Measurements from ENCODE around the gene CADM4.
"Not testable (repeated sequence)": the region's sequence is repeated elsewhere in the genome, so short reads cannot be mapped to it uniquely, and the experiment has no call there.

Gene CADM4

DNA sequence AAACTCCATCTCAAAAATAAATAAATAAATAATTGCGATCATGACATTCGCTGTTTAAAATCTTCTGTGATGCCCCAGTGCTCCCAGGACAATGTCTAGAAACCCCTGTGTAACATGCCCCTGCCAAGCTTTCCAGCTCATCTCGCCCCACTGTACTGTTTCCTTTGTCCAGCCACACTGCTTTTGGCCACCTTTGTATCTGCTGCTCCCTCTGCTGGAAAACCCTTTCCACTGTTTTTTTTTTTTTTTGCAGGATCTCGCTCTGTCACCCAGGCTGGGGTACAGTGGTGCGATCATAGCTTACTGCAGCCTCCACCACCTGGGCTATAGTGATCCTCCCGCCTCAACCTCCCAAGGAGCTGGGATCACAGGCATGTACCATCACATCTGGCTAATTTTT lies 22.8 kb upstream of the CADM4 start:
- peak; percentile 45 for DNase-seq

DNA sequence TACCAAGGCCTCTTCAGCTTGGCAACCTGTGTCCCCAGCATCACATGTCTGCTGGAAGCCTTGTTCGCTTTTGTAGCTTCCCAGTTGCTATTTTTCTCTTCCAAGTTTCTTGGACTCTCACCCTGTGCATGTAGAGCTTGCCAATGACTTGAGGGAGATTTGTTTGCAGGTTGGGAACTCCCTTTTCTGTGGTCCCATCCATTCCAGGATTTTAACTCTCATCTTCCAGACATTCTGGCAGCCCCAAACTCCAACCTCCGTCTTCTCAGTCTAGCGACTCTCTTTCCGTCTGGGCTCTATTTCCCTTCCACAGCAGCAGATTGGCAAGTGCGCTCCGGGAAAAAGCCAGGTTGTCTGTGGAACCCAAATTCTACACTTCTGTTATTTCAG lies 21.3 kb upstream of the CADM4 start:
- DNase-seq = no peak

DNA sequence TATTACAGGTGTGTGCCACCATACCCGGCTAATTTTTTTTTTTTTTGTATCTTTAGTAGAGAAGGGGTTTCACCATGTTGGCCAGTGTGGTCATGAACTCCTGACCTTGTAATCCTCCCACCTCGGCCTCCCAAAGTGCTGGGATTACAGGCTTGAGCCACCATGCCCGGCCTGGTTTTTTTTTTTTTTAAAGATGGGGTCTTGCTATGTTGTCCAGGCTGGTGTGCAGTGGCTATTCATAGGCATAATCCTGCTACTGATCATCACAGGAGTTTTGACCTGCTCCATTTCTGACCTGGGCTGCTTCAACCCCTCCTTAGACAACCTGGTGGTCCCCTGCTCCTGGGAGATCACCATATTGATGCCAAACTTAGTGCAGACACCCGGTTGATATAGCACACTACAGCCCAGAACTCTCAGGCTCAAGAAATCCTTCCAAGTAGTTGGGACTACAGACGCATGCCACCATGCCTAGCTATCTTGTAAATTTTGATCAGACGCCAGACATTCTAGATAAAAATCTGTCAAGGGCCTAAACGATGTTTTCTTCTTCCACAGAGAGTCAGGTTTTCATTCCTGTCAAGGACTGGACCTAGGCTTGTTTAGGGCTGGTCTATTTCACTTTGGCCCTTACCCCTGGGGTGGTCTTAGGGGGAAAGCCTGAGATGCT lies 20.8 kb upstream of the CADM4 start:
- DNase-seq = no peak

DNA sequence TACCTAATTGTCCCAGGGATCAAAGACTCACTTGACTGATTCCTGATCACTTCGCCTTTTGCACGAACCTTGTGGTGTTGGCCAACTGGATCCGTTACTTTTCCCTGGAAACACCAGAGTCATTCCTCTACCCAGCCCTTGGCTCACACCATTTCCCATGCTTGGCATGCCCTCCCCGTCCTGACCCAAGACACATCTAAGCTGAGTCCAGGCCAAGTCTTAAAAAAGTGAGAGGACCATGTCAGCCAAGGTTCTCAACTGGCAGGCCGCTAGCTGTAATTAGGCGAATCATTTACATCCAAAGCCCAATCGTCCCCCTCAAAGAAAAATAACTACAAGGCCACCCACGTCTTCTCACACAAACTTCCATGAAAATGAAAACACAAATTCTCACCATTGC lies 18.8 kb upstream of the CADM4 start:
- DNase-seq = no peak

DNA sequence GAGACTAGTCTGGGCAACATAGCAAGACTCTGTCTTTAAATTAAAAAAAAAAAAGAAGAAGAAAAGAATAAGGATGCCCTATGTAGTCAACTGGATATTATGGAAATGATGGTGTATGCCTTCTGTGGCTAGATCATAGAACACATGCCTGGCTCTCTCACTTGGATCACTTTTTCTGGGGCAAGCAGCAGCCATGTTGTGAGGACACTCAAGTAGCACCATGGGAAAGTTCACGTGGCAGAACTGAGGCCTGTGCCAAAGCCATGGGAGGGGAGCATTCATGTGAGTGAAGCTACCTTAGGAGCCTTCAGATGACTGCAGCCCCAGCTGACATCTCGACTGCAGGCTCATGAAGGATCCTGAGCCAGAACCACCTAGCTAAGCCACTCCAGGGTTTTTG lies 18.4 kb upstream of the CADM4 start:
- DNase-seq = no peak

DNA sequence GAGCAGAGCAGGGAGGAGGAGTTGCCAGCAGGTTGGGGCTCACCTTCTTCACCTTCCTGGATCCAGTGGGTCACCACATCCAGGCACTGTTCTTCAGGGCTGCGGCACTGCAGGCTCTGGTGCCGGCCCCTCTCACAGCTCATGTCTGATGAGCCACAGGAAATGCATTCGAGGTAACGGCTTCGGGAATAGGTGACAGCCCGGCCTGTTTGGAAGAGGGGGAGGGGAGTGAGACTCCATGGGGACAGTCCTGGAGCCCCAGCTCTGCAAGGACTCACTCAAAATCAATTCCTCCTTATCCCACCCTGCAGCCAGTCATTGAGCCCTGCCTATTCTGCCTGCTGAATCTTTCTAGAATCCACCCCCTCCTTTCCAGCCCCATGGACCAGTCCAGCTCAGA lies 16.8 kb upstream of the CADM4 start:
- DNase-seq = no peak

DNA sequence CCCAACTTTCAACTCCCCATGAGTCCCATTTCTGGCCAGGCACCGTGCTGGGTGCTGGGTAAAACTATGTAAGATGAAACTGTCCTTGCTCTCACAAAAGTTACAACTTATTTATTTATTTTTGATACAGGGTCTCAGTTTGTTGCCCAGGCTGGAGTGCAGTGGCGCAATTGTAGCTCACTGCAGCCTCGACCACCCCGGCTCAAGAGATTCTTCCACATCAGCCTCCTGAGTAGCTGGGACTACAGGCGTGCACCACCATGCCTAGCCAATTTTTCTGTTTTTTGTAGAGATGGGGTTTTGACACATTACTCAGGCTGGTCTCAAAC lies 12.9 kb upstream of the CADM4 start:
- no peak for DNase-seq

DNA sequence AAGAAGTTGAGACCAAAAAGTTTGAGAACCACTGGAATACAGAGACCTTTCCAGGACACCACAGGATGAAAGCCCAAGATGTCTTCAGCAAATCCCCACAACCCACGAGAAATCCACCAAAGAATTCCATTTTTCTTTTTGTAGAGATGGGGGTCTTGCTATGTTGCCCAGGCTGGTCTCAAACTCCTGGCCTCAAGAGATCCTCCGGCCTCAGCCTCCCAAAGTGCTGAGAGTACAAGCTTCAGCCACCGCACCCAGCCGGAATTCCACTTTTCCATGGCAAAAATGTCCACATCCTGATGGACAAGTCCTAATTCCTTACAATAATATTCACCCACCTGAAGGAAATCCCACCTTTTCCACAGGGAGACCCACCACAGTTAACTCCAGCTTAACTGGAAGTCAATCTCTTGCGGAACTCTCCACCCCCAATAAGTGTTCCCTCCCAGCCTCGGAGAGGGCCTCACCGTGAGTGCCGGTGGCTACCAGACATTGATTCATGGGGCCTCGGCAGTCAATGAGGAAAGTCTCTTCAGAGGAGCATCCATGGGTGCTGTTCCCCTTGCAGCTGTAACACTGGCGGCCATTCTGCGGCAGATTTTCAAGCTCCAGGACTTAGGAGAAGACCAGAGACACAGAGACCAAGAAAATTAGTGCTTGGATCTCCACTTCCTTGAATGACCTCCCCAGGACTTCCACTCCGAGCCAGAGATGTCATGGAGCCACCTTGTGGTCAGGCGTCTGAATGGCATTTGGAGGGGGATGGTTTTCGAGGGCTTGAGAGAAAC lies 12.3 kb upstream of the CADM4 start:
- DNase-seq = peak; percentile 78

DNA sequence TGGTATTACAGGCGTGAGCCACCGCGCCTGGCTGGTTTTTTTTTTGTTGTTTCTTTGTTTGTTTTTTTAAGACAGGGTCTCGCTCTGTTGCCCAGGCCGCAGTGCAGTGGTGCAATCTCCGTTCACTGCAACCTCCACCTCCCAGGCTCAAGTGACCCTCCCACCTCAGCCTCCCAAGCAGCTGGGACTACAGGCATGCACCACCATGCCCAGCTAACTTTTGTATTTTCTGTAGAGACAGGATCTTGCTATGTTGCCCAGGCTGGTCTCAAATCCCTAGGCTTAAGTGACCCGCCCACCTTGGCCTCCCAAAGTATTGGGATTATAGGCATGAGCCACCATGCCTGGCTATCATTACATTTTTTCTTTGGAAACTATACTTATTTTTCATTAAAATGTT lies 10.6 kb upstream of the CADM4 start:
- DNase-seq = not testable (repeated sequence)

DNA sequence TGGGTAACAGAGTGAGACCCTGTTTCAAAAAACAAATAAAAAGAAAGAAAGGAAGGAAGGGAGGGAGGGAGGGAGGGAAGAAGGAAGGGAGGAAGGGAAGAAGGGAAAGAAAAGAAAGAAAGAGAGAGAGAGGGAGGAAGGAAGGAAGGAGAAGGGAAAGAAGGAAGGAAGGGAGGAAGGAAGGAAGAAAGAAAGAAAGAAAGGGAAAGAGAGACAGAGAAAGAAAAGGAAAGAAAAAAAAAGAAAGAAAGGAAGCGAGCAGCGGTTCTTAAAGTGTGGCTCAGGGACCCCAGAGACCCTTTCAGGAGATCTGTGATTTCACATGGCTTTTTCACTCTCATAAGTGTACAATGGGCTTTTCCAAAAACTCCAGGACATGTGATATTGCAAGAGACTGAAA lies 9.9 kb upstream of the CADM4 start:
- DNase-seq = no peak

DNA sequence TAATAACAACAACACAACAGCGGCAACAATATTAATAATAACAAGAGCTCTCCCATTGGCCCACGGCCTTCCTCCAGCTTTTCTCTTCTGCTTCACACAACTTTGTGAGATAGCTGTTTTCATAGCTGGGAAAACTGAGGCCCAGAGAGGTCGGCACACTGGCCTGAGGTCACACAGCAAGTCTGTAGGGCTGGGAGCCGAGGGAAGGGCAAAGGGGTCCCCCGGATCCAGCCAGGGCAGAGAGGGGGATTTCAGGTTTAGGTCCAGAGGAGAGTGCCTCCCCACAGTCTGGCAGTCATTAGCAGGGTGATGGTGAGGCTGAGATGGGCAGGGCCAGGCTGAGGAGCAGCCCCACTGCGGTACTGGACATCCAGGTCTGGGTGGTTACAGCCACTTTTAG lies 9.0 kb upstream of the CADM4 start:
- no peak for DNase-seq

DNA sequence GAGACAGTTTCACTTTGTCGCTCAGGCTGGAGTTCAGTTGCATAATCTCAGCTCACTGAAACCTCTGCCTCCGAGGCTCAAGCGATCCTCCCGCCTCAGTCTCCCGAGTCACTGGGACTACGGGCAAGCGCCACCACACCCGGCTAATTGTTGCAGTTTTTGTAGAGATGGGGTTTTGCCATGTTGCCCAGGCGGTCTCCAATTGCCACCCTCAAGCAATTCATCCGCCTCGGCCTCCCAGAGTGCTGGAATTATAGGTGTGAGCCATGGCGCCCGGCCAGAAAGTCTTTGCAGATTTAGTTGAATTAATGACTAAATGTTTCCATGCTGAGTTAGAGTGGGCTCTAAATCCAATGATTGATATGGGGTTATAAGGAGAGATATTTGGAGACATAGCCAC lies 4.5 kb upstream of the CADM4 start:
- DNase-seq = peak; percentile 79

DNA sequence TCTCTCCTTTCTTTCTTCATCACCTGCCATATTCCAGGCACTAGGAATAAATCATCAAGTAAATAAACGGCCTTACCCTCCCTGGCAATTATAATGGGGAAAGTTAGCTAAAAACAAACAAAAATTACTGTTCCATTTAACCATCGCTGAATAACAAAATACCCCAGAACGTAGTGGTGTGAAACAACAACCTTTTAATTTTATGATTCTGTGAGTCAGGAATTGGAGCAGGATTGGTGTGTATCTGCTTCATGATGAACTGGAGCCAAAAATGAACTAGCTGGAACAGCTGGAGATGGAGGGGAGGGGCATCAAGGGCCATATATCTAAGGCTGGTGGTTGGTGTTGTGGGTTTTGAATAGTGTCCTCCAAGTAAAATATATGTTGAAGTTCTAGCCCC lies 3.7 kb upstream of the CADM4 start:
- DNase-seq = peak; percentile 74

DNA sequence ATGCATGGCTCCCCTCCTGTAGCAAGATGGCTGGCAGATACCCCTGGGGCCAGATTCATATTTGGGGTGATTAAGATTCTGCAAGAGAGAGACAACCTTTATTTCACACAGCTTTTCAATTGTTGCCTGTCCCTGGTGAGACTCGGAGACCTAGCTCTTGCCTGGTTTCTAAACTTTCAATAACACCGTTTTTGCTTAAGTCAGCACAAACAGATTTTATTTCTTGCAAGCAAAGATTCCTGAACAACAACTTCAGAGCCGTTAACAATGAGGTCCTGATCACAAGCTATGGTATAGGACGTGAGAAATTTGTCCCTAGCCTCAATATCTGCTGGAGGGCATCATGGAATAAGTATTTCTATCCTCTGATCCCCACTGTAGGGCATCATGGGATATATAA lies 2.9 kb upstream of the CADM4 start:
- no peak for DNase-seq

DNA sequence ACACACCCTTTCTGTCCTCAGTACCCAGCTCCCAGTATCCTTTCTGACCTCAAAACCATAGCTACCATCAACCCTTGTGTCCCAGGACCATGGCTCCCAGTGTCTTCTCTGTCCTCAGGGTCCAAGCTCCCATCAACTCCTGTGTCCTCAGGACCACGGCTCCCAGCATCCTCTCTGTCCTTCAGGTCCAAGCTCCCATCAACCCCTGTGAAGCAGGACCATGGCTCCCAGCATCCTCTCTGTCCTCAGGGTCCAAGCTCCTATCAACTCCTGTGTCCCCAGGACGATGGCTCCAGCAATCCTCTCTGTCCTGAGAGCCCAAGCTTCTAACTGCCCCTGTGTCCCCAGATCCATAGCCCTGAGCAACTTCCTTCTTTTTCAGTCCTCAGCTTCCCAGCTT lies 1.7 kb upstream of the CADM4 start:
- no peak for DNase-seq

DNA sequence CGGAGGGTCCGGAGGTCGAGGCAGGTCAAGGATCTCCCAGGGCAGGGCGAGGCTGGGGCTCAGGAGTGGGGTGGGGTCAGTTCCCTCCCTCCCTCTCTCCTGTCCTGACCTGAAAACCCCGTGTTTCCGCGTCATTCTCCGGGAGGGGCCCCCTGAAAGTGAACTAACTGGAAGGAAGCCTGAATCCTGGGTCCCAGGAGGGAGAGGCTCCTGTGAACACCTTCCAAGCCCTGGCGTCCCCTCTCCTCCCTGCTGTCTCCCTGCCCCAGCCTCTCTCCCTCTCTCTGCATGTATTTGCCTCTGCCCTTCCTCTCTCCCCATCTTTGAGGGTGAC lies 741 bp upstream of the CADM4 start:
- DNase-seq = peak; percentile 31

DNA sequence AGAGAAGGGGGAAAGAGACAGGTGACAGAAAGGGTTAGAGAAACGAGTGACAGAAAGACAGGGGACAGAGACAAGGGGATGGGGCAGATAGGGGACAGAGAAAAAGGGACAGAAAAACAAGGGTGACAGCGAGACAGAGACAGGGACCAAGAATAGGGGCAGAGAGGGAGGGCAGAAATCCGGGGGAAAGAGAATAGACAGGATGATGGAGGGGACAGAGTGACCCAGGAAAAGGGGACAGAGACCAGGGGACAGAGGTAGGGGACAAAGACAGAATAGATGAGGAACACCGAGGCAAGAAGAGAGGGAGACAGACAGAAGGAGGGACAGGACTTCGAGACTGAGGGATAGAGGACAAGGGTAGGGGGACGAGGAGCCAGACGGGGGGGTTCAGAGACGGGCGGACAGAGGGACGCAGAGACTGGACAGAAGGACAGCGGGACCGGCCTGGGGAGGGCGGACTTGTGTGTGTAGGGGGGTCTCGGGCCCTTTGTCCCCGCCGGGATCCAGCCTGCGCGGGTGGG lies 593 bp downstream of the CADM4 start:
- DNase-seq = no peak

DNA sequence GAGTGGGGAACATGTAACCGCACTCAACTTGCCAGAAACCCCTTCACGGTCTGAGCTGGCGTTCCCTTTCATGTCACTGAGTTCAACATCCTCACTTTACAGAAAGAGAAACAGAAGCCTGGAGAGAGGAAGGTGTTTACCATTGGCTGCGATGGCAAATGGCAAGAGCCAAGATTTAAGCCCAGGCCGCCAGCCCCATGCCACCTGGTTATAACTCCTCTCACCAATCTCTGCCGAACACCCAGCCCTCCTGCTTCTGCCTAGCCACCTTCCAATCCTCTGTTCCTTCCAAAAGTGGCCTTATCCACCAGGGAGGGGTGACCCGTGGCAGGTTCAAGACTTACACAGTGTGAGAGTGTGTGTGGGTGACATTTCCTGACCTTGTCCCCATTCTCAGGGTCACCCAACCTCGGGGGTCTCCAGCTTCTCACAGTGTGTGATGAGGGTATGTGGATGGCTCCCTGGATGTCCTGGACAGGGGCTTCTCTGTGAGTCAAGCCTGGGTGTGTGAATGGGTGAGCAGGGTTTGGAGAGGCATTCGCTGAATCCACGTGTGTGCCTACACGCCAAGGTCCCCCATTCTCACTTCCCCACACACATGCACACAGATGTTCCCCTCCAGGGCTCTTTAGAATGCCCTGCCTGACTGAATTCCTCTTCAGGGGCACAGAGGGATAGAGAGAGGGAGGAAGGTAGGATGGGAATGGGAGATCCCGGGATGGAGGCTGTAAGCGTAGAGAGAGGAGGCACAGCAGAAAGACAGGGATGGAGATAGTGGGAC lies 1.2 kb downstream of the CADM4 start:
- DNase-seq = no peak

DNA sequence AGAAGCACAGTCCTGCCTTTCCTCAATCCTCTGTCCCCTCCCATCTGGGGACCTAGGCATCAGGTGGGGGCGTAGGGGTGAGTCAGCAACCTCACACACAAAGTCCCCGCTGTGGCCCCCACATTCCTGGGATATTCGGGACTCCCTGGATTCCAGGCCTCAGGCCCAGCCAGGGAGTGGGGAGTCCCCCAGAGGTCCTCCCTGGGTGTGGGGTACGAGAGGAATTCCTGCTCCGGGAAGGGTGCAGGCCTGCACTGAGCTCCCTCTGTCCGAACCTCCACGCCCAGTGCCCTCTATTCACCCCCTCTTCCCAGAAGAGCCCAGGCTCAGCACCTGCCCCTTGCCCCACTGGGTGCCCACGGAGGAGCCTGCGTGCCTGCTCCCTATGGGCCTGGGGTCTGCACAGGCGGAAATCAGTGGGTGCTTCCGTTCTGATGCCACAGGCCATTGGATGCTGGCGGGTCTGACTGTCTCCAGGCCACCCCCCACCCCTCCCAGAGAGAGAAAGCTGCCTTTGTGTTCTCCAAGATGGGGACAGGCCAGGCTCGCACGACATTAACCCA lies 3.4 kb downstream of the CADM4 start:
- DNase-seq = no peak

DNA sequence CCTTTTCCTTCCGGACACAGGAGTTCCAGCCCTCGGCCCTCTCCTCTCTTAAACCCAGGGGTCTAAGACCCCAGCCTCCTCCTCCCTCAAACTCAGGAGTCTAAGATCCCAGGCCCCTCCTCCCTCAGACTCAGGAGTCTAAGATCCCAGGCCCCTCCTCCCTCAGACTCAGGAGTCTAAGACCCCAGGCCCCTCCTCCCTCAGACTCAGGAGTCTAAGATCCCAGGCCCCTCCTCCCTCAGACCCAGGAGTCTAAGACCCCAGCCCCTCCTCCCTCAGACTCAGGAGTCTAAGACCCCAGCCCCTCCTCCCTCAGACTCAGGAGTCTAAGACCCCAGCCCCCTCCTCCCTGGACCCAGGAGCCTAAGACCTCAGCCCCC lies 4.1 kb downstream of the CADM4 start:
- not testable (repeated sequence) for DNase-seq

DNA sequence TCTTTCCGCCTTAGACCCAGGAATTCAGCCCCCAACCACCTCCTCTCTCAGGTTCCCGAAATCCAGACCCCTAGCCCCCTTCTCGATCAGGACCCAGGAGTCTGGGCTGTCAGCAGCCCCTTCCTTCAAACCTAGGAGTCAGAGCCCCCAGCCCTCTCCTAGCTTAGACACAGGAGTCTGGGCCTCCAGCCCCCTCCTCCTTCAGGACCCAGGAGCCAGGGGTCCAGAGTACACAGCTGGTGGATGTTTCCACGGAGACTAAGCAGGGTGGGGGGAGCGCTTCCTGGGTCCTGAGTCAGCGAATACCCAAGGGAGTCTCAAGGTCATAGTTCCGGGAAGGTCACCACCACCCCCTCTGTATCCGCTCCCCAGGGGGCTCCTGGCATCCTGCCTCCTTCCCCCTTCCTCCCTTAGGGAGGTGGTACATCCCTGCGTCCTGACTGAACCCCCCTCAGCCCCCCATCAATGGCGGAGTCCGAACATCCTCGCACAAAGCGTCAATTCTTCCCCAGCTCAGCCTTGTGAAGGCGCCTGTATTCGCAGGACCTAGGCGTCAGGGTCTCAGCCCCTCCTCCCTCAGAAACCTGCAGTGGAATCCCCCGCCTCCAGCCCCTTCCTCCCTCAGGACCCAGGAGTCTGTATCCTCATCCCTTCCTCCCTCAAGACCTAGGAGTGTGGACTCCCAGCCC lies 4.6 kb downstream of the CADM4 start:
- DNase-seq = peak; percentile 20

DNA sequence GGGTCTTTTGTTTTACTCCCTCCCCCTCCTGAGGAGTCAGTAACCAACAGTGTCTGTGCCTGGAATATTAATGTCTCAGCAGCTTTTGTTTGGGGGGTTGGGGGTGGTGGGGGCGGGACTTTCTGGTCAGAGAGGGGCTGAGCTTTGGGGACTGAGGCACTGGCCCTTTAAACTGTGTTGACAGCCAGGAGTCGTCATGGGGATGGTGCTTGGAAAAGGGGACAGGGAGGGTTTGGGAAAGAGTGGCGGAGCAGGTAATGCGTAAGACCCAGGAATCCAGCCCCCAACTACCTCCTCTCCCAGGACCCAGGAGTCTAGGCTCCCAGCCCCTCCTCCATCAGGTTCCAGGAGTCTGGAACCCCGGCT lies 5.2 kb downstream of the CADM4 start:
- DNase-seq = no peak

DNA sequence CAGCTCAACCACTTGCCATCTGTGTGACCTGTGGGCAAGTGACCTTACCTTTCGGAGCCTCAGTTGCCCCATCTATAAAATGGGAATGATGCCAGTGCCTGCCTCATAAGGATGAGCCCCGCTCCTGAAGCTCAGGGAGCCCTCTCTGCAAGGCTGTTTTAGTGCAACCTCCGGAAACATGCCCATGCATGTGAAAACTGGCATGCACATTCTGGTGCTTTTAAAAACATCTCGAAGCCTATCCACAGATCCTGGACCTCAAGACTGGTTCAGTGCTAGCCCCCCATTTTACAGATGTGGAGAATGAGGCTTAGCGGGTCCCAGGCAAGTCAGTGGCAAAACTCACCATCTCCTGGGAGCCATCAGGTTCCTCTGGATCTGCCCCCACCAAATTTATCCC lies 5.6 kb downstream of the CADM4 start:
- no peak for DNase-seq

Data from NCI-H69 (cell line).